T-helper 2 cell treated with Interferon-gamma antibody and Interleukin-4, amounts not matched to agents 100 ng/mL and 5 ng/mL, for 36 hours (primary cell): Measurements from ENCODE around the gene ZBTB48. TPM values are rescaled to one million over a fixed set of nuclear protein-coding genes. Genes with fewer than 3 reads are reported as not detected.

ENCODE experiments used
- intact Hi-C: fragments of 100-400 bp; cut with micrococcal nuclease; formaldehyde crosslinking; loops from one replicate; pipeline ENCODE4 v1.15.1; 2023
- total RNA-seq: library from RNA; stranded (reverse); gene quantifications from 2 replicates; pipeline ENCODE4 v1.2.3, GENCODE V29; 2022

The ZBTB48 gene
- total RNA-seq, 1 donor from 2014 or later: 32.9 TPM

DNA sequence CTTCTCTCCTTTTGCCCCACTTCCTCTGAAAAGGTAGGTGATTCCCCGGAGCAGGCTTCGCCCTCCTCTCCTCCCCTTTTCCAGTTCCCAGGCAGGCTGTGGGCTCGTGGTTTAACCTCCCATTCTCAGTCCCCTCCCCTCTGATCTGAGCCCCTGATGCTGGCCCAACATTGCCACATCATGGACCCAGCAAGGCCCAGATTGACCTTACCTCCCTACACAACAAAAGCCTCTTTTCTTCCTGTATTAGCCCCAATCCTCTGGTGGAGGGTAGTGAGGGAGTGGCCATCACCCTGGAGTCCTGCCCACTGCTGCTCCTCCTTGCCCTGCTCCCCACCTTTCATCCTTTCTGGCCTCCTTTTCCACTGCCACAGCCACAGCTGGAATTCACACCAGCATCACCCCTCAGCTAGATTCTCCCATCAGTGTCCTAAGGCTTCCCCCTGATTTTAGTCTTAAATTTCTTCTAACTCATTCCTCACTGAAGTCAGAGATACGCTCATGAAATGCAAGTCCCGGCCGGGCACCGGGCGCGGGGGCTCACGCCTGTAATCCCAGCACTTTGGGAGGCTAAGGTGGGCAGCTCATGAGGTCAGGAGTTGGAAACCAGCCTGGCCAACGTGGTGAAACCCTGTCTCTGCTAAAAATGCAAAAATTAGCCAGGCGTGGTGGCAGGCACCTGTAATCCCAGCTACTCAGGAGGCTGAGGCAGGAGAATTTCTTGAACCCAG lies 7.0 kb upstream of the ZBTB48 start:
- intact Hi-C loops: no loop called here

DNA sequence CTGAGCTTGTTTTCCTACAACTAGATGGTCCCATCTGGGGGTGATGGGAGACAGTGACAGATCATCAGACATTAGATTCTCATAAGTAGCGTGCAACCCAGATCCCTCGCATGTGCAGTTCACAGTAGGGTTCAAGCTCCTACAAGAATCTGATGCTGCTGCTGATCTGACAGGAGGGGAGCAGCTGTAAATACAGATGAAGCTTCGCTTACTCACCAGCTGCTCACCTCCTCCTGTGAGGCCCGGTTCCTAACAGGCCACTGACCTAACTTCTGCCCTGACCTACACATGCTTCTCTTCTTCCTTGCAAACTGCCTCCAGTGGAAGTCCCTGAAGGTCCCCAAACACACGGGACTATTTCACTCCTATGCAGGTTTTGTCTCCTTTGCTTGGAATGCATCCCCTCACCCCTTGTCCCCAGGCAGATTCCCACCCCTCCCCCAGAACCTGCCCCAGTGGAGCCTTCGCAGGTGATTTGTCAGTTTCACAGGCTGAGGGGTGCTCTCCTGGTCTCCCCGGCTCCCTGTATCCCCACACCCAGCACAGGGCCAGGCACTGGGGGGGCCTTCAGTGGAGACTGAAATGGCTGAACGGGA lies 5.7 kb upstream of the ZBTB48 start:
- intact Hi-C loops: no loop called here

DNA sequence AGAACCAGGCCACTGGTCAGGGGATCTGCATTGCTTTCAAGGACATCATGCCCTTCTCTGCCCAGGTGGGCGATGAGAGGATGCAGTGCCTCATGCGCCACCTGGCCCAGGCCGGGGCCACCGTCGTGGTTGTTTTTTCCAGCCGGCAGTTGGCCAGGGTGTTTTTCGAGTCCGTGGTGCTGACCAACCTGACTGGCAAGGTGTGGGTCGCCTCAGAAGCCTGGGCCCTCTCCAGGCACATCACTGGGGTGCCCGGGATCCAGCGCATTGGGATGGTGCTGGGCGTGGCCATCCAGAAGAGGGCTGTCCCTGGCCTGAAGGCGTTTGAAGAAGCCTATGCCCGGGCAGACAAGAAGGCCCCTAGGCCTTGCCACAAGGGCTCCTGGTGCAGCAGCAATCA lies 5.0 kb upstream of the ZBTB48 start:
- intact Hi-C loops: no loop called here

DNA sequence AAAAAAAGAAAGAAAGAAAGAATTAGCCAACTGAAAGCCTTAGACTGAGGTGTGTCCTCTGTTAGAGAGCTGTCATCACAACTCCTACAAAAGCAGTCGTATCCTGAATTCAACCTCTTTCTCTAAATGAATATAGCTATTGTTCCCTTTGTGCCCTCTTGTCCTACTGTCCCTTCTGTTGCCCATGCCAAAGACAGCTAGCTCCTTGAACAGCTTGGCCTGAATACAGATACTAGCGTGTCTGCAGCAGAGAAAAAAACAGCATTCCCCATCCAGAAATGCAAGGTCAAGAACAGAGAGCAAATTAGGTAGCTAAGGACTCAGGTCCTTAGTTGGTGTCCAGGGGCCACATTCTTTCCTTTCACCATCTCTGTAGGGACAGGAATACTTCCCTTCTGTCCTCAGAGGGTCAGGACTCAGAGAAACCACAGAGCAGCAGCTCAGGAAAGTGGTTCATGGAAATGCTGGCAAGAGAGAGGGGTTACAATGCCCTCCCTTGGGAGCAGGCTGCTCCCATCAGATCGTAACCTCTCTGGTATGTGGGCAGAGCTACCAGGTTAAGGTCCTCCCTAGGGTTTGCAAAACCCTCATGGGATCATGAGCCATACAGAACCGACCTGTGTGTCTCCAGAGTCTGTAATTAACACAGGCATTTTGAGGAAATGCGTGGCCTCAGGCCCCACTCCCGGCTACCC lies 1.8 kb upstream of the ZBTB48 start:
- intact Hi-C loops: no loop called here

DNA sequence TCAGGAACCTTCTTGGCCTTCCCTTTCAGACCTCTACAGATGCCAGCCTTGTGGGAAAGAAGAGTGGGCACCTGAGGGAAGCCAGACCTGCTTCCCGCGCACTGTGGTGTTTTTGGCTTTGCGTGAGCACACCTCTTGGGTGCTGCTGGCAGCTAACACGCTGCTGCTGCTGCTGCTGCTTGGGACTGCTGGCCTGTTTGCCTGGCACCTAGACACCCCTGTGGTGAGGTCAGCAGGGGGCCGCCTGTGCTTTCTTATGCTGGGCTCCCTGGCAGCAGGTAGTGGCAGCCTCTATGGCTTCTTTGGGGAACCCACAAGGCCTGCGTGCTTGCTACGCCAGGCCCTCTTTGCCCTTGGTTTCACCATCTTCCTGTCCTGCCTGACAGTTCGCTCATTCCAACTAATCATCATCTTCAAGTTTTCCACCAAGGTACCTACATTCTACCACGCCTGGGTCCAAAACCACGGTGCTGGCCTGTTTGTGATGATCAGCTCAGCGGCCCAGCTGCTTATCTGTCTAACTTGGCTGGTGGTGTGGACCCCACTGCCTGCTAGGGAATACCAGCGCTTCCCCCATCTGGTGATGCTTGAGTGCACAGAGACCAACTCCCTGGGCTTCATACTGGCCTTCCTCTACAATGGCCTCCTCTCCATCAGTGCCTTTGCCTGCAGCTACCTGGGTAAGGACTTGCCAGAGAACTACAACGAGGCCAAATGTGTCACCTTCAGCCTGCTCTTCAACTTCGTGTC lies 995 bp upstream of the ZBTB48 start:
- intact Hi-C loops: loop anchor here (1.0 kb wide), 3 partner anchors 24 to 47 kb away; partner anchors contain the start of genes KLHL21 and PHF13

DNA sequence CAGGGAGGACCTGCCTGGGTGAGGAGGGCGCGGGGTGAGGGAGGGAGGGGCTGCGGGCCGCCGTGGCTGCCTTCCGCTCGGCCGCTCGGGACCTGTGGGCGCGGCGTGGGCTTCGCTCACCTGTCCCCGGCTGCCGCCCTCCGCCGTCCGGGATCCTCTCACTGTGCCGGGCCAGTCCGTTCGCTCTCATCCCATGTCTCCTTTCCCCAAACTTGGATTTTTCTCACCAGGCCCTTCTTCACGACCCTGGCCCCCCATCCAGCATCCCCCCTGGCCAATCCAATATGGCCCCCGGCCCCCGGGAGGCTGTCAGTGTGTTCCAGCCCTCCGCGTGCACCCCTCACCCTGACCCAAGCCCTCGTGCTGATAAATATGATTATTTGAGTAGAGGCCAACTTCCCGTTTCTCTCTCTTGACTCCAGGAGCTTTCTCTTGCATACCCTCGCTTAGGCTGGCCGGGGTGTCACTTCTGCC lies 362 bp downstream of the ZBTB48 start:
- intact Hi-C loops: no loop called here

DNA sequence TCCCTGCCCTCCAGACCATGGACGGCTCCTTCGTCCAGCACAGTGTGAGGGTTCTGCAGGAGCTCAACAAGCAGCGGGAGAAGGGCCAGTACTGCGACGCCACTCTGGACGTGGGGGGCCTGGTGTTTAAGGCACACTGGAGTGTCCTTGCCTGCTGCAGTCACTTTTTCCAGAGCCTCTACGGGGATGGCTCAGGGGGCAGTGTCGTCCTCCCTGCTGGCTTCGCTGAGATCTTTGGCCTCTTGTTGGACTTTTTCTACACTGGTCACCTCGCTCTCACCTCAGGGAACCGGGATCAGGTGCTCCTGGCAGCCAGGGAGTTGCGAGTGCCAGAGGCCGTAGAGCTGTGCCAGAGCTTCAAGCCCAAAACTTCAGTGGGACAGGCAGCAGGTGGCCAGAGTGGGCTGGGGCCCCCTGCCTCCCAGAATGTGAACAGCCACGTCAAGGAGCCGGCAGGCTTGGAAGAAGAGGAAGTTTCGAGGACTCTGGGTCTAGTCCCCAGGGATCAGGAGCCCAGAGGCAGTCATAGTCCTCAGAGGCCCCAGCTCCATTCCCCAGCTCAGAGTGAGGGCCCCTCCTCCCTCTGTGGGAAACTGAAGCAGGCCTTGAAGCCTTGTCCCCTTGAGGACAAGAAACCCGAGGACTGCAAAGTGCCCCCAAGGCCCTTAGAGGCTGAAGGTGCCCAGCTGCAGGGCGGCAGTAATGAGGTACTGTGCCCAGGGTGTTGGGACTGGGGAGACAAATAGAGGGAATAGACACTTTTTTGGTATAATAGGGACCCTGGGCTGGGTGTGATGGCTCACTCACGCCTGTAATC lies 1.0 kb downstream of the ZBTB48 start:
- intact Hi-C loops: no loop called here

DNA sequence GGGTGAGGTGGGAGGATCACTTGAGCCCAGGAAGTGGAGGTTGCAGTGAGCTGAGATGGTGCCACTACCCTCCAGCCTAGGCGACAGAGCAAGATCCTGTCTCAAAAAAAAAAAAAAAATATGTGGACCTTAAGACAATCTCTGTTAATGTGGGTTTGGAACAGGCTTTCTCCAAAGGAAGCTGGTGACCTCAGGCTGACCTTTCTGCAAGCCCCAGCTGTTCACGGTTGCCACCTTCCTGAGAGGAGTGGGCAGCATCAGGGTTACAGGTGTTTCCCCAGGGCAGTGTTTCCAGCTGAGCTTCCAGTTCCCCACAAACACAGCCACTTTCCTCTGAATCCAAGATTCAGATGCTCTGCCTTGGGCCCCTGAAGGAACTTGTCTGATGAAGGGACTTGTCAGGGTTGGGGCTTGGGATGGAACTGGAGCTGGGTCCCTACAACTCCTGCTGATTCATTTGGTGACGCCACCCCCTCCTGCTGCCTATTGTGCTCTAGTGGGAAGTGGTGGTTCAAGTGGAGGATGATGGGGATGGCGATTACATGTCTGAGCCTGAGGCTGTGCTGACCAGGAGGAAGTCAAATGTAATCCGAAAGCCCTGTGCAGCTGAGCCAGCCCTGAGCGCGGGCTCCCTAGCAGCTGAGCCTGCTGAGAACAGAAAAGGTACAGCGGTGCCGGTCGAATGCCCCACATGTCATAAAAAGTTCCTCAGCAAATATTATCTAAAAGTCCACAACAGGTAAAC lies 1.9 kb downstream of the ZBTB48 start:
- intact Hi-C loops: no loop called here

DNA sequence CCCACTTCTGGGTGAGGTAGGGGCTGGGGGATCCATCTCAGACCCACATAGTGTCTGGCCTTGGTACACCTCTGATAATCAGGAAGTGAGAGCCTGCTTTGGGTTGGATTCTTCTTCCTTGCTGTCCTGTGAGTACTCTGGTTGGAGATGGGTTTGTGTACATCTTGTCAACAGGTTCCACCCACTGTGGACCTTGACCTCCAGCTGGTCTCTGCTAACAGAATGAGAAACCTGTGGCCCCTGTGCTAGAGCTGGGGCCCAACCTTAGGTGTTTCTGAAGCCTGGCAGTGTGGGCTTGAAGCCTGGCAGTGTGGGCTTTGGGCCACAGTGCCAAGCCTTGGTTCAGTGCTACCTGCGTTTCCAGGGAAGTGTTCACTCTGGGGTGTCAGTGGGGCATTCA lies 2.6 kb downstream of the ZBTB48 start:
- intact Hi-C loops: no loop called here

DNA sequence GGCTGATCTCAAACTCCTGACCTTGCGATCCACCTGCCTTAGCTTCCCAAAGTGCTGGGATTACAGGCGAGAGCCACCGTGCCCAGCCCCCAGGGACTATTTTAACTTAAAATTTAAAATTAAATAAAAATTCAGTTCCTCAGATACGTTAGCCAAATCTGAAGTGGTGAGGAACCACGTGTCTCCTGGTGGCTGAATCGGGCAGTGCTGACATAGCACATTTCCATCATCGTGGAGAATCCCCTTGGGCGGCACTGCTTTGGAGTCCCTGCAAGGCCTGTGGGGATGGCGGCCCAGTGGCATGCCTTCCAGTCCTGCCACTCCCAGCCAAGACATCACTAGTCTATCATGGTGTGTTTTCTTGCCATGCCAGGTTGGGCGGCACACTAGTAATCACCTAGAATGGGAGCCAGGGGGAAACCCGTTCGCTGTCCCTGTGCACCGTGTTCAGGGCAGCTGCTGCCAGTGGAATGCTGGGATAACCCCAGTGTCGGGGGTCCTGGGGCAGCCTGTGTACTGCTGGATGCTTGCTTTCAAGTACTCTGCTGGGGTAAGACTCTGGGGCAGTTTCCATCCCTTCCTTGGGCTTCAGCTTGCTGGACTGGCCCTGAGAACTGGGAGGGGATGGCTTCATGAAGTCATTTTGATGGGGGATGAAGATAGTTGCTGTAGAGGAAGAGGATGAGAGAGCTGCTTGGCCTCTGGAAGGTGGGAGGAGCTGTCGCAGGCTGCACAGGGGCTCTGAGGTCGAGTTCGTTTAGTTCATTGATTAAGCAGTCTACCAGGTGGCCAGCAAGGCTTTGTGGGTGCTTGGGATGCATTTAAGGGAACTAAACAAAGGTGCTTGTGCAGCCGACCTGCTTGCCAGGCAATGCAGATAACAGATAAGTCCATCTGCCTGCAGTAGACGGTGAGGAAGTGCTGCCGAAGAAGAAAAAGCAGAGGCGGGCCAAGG lies 4.6 kb downstream of the ZBTB48 start:
- intact Hi-C loops: no loop called here

DNA sequence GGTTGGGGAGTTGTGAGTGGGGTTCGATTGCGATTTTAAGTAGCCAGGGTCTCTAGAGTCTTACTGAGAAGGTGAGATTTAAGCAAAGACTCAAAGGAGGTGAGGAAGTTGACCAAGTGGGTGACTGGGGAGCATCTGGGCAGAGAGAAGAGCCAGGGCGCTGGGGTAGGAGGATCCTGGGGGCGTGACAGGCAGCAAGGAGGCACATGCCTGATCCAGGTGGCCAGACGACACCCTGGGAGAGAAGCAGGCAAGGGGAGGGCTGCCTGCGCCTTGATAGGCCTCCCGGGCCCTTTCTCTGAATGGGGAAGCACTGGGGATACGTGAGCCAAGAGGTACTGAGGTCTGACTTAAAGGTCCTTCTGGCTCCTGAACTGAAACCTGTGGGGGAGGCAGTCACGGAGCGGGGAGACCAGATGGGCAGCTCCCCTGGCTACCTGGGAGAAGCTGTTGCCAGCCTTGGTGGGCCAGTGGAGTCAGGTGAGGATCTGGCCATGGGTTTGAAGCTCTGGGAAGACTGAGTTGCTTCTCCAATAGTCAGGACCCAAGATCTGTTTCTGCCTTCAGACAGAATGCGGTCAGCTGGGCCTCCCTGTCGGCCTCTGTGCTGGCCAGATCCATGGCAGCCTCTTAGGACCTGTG lies 5.4 kb downstream of the ZBTB48 start:
- intact Hi-C loops: no loop called here

DNA sequence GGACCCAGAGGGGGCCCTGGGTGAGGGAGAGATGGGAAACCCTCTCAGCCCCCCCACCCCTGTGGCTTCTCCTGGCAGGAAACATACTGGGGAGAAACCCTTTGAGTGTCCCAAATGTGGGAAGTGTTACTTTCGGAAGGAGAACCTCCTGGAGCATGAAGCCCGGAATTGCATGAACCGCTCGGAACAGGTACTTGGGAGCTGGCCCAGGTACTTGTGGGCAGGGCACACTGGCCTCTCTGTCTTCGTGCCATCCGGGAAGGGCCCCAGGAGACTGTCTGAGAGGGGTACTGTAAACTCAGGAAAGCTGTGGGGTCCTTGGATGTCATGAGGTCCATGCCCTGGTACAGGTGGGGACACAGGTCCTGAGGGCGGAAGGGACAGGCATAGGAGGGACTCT lies 6.0 kb downstream of the ZBTB48 start:
- intact Hi-C loops: no loop called here

DNA sequence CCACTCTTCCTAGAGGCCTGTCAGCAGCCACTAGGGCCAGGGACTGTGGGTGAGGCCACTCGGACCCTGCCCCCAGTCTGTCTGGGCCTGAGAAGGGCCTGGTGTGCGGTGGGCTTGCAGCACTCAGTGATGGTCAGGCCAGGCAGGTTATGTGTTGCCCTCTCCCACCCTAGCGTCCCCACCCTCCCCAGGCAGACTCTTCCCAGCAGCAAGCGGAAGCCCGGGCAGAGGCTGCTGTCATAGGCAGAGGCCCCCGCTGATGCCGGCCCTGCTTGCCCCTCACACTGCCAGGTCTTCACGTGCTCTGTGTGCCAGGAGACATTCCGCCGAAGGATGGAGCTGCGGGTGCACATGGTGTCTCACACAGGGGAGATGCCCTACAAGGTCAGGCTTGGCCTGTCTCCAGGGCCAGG lies 6.6 kb downstream of the ZBTB48 start:
- intact Hi-C loops: no loop called here

DNA sequence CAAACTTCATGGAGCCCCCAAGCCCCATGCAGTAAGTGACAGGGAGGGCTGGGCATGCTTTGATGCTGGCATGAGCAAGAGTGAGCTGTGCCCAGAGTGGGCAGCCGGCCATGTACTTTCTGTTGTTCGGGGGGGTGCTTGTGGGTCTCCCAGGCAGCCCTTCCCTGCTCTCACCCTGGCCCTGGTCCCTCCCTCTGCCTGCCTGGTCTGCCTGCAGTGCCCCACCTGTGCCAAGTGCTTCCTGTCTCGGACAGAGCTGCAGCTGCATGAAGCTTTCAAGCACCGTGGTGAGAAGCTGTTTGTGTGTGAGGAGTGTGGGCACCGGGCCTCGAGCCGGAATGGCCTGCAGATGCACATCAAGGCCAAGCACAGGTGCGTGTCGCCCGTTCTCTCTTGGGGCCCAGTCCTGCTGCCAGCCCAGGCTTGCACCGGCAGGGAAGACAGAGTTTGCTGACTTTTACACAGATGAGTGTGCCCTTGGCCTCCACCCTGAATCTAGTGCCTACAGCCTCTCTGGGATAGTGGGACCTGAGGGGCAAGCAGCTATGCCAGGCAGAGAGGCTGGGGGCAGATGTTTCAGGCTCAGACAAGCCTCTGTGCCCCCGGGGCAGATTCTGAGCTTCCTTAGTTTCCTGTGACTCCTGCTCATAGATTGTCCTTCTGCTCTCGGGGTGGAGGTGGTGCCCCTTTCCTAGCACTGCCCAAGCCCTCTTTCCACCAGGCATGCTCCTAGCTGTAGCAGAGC lies 7.6 kb downstream of the ZBTB48 start:
- intact Hi-C loops: no loop called here

DNA sequence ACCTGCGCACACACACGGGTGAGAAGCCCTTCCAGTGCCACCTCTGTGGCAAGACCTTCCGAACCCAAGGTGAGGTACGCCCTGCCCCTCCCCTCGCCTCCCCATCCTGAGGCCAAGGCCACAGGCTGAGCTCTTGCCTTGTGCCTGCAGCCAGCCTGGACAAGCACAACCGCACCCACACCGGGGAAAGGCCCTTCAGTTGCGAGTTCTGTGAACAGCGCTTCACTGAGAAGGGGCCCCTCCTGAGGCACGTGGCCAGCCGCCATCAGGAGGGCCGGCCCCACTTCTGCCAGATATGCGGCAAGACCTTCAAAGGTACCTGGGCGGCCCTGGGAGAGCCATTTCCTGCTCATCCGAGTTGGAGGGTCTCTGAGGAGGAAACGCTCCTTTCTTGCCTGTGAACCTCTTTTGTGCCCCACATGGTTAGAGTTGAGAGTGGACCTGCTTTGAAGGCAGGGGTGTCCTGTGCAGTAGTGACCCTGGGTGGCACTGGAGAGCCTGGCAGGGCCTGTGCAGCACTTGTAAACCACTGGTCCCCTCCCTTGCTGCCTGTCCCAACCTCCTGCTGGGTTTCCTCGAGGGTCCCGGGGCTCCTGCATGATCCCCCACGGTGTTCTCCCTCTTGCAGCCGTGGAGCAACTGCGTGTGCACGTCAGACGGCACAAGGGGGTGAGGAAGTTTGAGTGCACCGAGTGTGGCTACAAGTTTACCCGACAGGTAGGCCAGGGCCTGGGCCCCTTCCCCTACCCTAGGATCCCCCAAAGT lies 8.5 kb downstream of the ZBTB48 start:
- intact Hi-C loops: no loop called here

DNA sequence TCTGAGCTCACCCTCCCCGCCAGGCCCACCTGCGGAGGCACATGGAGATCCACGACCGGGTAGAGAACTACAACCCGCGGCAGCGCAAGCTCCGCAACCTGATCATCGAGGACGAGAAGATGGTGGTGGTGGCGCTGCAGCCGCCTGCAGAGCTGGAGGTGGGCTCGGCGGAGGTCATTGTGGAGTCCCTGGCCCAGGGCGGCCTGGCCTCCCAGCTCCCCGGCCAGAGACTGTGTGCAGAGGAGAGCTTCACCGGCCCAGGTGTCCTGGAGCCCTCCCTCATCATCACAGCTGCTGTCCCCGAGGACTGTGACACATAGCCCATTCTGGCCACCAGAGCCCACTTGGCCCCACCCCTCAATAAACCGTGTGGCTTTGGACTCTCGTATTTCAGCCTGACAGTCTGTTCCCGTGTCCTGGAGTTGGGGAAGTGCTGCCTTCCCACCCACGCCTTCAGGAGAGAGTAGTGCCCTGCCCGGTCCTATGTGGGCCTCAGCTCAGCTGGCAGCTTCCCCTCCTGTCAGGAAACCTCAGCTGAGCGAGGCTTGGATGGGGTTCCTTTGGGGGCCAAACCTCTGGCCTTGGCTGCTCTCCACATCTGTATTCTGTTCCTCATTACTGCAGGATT lies 9.2 kb downstream of the ZBTB48 start:
- intact Hi-C loops: no loop called here

DNA sequence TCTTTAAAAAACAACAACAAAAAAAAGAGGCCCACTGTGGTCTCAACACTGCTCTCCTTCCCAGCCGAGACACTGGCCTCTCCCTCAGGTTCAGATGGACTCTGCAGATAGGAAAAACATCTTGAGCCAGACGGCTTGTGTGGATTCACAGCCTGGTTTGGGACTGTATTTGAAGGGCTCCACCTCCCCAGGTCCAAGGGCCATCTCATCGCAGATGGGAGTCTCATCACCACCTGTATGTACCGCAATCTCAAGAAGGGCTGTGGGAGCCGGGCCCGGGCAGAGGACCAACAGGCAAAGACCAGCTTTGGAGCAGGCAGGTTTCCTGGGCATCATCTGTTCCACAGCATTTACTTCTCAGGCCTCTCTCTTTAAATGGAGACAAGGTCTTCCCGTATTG lies 10.3 kb downstream of the ZBTB48 start:
- intact Hi-C loops: no loop called here
